ENCODE results near the gene DHRS4L2. TPM values are rescaled to one million over a fixed set of nuclear protein-coding genes. Genes with fewer than 3 reads are reported as not detected.
"Not testable (repeated sequence)": the region's sequence is repeated elsewhere in the genome, so short reads cannot be mapped to it uniquely, and the experiment has no call there.

DHRS4L2 gene
- total RNA-seq (2014; rRNA removed; shearing (Covaris generic); ENCODE audit: low replicate concordance): 15.3 and 32.1 TPM in 2 replicates

DNA sequence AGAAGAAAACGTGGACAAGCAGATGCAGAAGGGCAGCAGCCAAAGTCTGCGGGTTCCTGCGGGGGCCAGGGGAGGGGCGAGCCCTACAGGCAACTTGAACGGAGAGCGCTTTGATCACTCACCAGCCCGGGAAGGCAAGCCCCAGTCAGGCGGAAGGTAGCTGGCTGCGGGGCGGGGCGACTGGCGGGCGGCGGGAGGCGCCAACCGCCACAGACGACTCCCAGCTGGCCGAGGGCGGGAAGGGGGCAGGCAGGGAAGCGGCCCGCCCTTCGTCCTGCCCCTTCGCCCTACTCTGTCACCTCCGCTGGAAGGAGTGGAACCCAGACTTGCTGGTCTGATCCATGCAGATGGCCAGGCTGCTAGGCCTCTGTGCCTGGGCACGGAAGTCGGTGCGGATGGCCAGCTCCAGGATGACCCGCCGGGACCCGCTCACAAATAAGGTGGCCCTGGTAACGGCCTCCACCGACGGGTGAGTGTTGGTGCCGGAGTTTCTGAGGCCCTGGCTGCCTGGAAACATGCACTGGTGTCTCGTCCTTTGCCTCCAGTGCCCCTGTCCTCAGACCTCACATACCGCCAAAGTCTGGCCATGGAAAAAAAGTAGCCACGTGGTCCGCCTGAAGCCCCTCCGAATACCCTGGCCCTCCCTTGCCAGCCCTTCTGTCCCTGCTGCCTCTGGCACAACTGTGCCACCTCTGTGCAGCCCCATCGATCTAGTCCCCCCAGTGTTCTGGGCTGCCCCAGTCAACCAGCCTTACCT lies at the start of gene DHRS4L2:
DHRS4L2 (plus strand) TSS at position 323 of the 757 bp plus-strand sequence; CDS start at position 342, 19 bp downstream.
- peak; percentile 82 for DNase-seq (ENCODE audit: low read depth)
- in situ Hi-C loops (cut with HindIII; ENCODE audit: low pct_unique_long_range_greater_than_20kb, low sequenced_read_pairs): not testable (repeated sequence)

DNA sequence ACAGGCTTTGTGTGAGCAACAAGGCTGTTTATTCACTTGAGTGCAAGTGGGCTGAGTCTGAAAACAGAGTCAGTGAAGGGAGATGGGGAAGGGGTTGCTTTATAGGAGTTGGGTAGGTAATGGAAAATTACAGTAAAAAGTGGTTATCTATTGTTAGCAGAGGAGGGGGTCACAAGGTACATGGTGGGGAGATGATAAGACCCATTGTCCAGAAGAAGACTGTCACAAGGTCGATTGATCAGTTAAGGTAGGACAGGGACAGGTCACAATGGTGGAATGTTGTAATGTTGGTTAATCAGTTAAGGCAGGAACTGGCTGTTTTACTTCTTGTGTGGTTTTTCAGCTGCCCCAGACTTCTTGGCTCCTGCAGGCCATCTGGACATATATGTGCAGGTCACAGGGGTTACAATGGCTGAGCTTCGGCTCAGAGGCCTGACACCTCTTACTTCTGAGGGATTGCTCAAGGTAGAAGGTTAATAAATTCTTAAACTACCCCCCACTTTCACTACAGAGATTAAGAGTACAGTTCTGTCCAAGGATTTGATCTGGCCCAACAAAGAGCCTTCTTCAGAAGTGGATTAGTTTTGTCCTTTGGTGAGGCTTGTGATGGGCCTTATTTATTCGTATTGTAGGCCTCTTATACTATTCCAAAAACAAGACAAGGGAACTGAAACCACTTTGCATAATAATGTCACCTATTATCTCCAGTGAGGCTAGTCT lies 49.0 kb upstream of the DHRS4L2 start:
- in situ Hi-C loops (cut with HindIII; ENCODE audit: low pct_unique_long_range_greater_than_20kb, low sequenced_read_pairs): no loop called here
- DNase-seq (ENCODE audit: low read depth): no peak

DNA sequence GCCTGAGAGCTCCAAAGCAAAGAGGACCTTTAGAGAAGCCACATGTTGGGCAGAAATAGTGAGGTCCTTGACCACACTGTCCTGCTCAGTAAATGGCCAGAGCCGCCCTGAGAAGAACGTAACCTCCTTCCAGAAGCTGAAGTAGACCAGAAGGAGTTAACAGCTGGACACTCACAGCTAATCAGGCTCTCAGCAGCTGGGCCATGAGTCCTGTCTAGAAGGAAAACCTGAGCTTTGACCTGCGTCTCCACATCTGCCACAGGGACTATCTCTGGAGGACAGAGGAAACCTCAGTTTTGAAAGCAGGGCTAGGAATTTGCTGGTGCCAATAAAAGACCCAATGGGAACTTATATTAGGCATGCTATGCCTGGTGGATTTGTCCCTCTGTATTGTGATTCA lies 47.5 kb upstream of the DHRS4L2 start:
- in situ Hi-C loops (cut with HindIII; ENCODE audit: low pct_unique_long_range_greater_than_20kb, low sequenced_read_pairs): no loop called here
- DNase-seq (ENCODE audit: low read depth): no peak

DNA sequence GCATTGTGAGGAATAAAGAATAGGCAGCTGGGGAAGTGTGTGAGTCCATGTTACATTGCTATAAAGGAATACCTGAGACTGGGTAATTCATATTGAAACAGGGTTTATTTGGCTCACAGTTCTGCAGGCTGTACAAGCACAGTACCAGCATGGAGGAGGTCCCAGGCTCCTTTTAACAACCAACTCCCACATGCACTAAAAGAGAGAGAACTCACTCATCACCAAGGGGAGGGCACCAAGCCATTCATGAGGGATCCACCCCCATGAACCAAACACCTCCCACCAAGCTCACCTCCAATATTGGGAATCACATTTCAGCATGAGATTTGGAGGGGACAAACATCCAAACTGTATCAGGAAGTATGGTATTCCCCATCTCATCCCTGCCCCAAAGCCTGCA lies 47.1 kb upstream of the DHRS4L2 start:
- in situ Hi-C loops (cut with HindIII; ENCODE audit: low pct_unique_long_range_greater_than_20kb, low sequenced_read_pairs): no loop called here
- no peak for DNase-seq (ENCODE audit: low read depth)

DNA sequence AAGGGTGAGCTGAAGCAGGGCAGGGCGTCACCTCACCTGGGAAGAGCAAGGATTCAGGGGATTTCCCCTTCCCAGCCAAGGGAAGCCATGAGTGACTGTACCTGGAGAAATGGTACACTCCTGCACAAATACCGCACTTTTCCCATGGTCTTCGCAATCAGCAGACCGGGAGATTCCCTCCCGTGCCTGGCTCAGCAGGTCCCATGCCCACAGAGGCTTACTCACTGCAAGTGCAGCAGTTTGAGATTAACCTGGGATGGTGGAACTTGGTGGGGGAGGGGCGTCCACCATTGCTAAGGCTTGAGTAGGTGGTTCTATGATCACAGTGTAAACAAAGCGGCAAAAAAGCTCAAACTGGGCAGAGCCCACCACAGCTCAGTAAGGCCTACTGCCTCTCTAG lies 46.1 kb upstream of the DHRS4L2 start:
- in situ Hi-C loops (cut with HindIII; ENCODE audit: low pct_unique_long_range_greater_than_20kb, low sequenced_read_pairs): no loop called here
- DNase-seq (ENCODE audit: low read depth): peak; percentile 2

DNA sequence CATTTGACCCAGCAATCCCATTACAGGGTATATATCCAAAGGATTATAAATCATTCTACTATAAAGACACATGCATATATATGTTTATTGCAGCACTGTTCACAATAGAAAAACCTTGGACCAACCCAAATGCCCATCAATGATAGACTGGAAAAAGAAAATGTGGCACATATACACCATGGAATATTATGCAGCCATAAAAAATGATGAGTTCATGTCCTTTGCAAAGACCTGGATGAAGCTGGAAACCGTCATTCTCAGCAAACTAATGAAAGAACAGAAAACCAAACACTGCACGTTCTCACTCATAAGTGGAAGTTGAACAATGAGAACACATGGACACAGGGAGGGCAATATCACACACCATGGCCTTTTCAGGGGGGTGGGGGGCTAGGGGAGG lies 39.7 kb upstream of the DHRS4L2 start:
- in situ Hi-C loops (cut with HindIII; ENCODE audit: low pct_unique_long_range_greater_than_20kb, low sequenced_read_pairs); DNase-seq (ENCODE audit: low read depth): not testable (repeated sequence)

DNA sequence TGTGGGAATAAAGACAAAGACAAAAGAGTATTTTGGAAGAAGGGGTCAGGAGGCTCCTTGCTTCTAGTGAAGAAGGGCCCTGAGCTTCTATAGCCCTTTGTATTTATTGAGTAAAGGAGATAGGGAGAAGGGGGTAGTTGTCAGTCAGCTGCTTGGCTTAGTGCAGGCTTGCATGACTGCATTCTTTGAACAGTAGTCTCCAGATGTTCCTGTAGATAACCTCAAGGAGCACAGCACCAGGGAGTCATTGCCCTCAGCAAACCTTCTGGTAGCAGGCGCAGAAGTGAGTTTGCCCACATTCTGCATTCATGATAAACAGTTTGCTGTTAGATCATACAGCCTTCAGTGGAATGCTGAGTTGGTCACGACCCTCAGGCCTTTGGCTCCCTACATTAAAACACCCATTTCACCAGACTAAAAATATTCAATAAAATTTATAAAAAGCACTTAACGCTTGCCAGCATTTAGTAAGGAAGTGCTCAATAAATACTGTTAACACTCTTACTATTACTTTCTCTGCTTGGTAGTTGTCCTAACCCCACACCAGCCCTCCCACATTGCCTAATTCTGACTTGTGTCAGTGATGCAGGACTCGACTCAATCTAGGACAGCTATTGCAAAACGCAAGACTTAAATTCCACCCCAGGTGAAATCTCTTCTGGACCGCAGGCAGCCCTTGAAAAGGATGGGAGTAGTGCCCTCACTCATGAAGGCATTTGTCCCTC lies 38.2 kb upstream of the DHRS4L2 start:
- DNase-seq (ENCODE audit: low read depth): no peak
- in situ Hi-C loops (cut with HindIII; ENCODE audit: low pct_unique_long_range_greater_than_20kb, low sequenced_read_pairs): no loop called here

DNA sequence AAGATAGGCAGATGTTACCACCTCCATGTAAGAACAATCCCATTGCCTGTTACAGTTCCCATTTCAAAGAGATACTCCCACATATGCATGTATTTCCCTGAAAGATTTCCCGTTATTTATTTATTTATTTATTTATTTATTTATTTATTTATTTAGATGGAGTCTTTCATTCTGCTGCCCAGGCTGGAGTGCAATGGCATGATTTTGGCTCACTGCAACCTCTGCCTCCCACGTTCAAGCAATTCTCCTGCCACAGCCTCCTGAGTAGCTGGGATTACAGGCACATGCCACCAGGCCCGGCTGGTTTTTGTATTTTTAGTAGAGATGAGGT lies 37.6 kb upstream of the DHRS4L2 start:
- DNase-seq (ENCODE audit: low read depth); in situ Hi-C loops (cut with HindIII; ENCODE audit: low pct_unique_long_range_greater_than_20kb, low sequenced_read_pairs): not testable (repeated sequence)

DNA sequence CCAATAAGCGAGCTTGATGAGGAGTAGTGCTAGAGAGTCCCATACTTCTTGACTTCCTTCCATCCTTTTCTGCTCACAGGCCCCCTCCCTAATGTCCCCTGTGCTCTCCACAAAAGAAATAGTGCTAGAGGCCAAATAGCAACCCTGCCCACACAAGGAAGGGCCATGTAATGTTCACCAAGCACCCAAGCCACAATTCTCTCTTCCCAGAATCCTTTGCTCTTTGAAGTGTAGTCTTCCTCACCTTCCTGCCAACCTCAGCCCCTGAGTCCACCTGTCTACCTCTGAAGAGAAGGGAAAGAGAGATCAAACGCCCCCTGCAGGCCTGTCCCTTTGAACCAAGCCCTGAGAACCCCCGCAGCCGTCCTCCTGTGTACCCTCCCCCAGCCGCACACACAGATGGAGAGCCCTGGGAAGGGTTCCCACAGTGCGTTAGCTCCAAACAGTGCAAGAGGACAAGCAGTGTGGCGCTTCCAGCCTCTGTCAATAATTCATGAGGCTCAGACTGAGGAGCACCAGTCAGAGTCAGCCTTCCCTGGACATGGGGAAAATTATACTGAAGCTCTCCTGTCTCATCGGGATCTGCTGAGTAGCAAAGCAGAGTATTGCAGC lies 37.0 kb upstream of the DHRS4L2 start:
- in situ Hi-C loops (cut with HindIII; ENCODE audit: low pct_unique_long_range_greater_than_20kb, low sequenced_read_pairs): no loop called here
- DNase-seq (ENCODE audit: low read depth): no peak

DNA sequence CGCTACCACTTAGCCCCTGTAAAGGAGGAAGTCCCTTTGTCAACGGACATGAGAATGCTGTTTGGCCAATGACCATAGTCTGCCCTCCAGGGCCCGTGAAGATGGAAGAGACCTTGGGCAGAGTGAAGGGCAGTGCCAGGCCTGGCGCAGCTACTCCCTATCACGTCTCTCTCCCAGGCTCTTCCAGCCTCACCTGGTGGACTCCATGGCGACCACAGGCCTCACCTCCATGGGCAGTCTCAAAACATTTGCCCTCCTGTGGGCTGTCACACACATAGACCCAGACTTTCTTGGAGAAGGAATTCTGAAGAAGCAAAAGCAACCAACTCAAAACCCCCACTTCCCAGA lies 35.6 kb upstream of the DHRS4L2 start:
- not testable (repeated sequence) for DNase-seq (ENCODE audit: low read depth)

DNA sequence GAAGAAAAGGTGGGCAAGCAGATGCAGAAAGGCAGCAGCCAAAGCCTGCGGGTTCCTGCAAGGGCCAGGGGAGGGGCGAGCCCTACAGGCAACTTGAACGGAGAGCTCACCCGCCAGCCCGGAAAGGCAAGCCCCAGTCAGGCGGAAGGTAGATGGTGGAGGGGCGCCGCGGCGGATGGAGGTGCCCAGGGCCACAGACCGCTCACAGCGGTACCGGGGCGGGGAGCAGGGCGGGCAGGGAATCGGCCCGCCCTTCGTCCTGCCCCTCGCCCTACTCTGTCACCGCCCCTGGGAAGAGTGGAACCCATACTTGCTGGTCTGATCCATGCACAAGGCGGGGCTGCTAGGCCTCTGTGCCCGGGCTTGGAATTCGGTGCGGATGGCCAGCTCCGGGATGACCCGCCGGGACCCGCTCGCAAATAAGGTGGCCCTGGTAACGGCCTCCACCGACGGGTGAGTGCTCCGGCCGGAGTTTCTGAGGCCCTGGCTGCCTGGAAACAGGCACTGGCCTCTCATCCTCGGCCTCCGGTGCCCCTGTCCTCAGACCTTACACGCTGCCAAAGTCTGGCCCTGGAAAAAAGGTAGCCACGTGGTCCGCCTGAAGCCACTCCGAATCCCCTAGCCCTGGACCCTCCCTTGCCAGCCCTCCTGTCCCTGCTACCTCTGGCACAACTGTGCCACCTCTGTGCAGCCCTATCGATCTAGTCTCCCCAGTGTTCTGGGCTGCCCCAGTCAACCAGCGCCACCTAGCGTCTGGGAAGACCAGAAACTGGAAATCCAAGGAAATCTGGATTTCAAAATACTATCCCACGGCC lies 35.1 kb upstream of the DHRS4L2 start, which contains the start of gene DHRS4:
DHRS4 (plus strand) TSS at position 307 of the 815 bp plus-strand sequence; CDS start at position 326, 19 bp downstream.
- DNase-seq (ENCODE audit: low read depth): peak; percentile 79

More for the DNA sequence above, 35.6 kb upstream of the DHRS4L2 start:
- in situ Hi-C loops (cut with HindIII; ENCODE audit: low pct_unique_long_range_greater_than_20kb, low sequenced_read_pairs): not testable (repeated sequence)

DNA sequence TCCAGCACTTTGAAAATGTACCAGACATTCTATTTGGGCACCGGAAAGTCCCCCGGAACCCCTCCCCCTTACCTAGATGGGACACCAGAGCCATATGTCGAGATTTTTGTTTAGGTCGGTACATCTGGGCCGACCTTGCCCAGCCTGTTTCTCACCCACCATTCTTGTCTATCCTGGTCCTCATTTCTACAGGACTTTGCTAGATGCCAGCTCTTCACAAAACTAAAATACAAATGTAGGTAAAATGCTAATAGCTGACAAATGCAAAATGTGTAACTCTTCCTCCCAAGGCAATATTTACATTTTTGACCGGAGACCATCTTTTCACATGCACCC lies 34.5 kb upstream of the DHRS4L2 start:
- in situ Hi-C loops (cut with HindIII; ENCODE audit: low pct_unique_long_range_greater_than_20kb, low sequenced_read_pairs): not testable (repeated sequence)

More for the DNA sequence above, 35.1 kb upstream of the DHRS4L2 start, which contains the start of gene DHRS4:
- in situ Hi-C loops (cut with HindIII; ENCODE audit: low pct_unique_long_range_greater_than_20kb, low sequenced_read_pairs): no loop called here

DNA sequence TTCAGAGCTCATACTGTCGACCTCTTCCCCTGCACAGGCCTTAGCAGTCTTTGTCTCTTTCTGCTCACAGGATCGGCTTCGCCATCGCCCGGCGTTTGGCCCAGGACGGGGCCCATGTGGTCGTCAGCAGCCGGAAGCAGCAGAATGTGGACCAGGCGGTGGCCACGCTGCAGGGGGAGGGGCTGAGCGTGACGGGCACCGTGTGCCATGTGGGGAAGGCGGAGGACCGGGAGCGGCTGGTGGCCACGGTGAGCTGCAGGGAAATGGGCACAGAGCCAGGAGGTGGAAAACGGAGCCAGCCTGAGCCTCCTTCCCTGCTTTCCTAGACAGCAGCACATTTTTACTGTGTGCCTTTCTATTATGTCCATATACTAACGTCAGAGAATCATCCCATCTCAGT lies 33.8 kb upstream of the DHRS4L2 start:
- DNase-seq (ENCODE audit: low read depth): peak; percentile 1
- in situ Hi-C loops (cut with HindIII; ENCODE audit: low pct_unique_long_range_greater_than_20kb, low sequenced_read_pairs): not testable (repeated sequence)

More for the DNA sequence above, 34.5 kb upstream of the DHRS4L2 start:
- DNase-seq (ENCODE audit: low read depth): not testable (repeated sequence)

DNA sequence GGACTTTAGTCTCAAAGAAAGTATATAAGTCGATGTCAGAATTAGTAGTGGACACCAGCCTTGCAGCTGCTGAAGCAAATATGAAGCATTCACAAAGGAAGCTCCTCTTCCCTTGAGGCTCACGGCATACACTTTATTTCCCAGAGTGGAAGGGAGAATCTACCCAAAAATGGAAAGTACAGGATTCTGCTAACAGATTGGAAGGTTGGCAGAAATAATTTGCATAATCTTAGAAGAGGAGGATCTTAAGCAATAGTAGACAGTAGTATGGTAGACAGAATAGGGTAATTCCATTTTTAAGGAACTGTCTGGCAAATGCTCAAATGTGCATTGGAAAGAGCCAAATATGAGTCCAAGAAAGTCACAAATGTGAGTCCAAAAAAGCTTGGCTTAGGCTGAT lies 32.9 kb upstream of the DHRS4L2 start:
- in situ Hi-C loops (cut with HindIII; ENCODE audit: low pct_unique_long_range_greater_than_20kb, low sequenced_read_pairs); DNase-seq (ENCODE audit: low read depth): not testable (repeated sequence)

DNA sequence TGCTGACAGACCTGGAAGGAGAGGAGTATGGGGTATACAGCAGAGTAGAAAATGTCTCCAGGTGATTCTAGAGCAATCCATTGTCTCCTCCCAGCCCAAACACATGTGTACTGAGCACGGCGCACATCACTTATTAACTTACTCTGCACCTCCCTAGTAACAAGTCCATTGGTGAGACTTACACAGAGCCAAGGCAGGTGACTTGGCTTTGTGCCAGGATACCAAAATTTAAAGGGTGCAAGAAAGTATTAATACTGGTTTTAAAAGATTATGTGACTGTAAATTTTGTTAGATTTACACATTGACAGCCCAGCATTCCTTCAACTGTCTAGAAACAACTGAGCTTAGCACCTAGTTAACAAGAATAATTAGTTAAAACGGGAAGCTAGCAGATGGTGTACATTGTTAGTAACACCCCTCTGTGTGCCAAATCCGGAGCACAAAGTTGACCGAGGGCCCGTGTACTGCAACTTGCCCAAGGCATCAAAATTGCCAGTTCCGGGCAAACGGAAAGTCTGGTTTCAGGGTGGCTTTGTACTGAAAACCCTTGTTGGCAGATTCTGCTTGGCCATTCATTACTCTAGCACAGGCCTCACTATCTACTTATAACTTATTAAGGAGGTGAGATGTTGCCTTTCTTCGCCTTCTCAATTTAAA lies 30.7 kb upstream of the DHRS4L2 start:
- DNase-seq (ENCODE audit: low read depth); in situ Hi-C loops (cut with HindIII; ENCODE audit: low pct_unique_long_range_greater_than_20kb, low sequenced_read_pairs): not testable (repeated sequence)

DNA sequence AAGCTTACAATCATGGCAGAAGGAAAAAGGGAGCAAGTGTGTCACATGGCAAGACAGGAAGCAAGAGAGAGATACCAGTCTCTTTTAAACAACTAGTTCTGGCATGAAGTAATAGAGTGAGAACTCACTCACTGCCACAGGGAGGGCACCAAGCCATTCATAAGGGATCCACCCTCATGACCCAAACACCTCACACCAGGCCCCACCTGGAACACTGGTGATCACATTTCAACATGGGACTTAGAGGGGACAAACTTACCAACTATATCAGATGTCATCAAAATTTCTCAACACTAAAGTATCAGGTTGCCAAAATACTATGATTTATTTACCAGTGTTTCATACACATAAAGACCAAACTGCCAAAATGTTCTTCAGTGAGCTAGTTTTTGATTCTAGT lies 27.8 kb upstream of the DHRS4L2 start:
- DNase-seq (ENCODE audit: low read depth); in situ Hi-C loops (cut with HindIII; ENCODE audit: low pct_unique_long_range_greater_than_20kb, low sequenced_read_pairs): not testable (repeated sequence)

DNA sequence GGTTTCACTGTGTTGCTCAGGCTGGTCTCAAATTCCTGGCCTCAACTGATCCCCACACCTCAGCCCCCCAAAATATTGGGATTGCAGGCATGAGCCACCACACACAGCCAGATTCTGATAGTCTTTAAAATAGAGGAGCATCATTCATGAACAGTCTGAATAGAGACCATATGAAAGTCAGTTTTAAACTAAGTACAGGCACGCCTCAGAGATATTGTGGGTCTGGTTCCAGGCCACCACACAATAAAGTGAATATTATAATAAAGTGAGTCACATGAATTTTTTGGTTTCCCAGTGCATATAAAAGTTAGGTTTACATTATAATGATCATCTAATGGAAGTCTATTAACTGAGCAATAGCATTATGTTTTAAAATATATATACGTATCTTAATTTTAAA lies 27.0 kb upstream of the DHRS4L2 start:
- not testable (repeated sequence) for DNase-seq (ENCODE audit: low read depth)

More for the DNA sequence above, 27.0 kb upstream of the DHRS4L2 start:
- in situ Hi-C loops (cut with HindIII; ENCODE audit: low pct_unique_long_range_greater_than_20kb, low sequenced_read_pairs): not testable (repeated sequence)
